Measurements from ENCODE around the gene PEX10. TPM values are rescaled to one million over a fixed set of nuclear protein-coding genes. Genes with fewer than 3 reads are reported as not detected.

Gene PEX10
- total and polyA plus RNA-seq, 8 donors = 10.1 to 16.8 (median 12.2) TPM

GRCh38 chr1:2395245-2395644 is 17.1 kb downstream of the PEX10 start:
- intact Hi-C loops (cut with DNase I) = no loop called here
- H3K27me3 ChIP-seq = no peaks in the 10 kb centered on the region
- 80 to 94% methylated on average over 10 of the region's 10 CpGs for WGBS, 2 donors
- peaks cover 0 to 37% (median 23%) of the 10 kb centered on the region in 3 donors for H3K36me3 ChIP-seq
- H3K9me3 ChIP-seq = no peaks in the 10 kb centered on the region
- FAIRE-seq (no peak), DNase-seq (no peak), ATAC-seq (no peak)
- no peak overlapping the region for H3K4me3 ChIP-seq
- no peak for TF ChIP-seq CTCF (IDR thresholded peaks at IDR 0.05)
- H3K4me1 ChIP-seq = peaks cover 16 to 26% (median 25%) of the 10 kb centered on the region in 3 donors
- H3K27ac ChIP-seq = no peak overlapping the region

GRCh38 chr1:2394761-2395160 is 17.6 kb downstream of the PEX10 start:
- no peak overlapping the region for H3K4me3 ChIP-seq
- no peak for TF ChIP-seq CTCF (IDR thresholded peaks at IDR 0.05)
- no peak for ATAC-seq
- no peak for FAIRE-seq
- H3K4me1 ChIP-seq = peaks cover 17 to 28% (median 25%) of the 10 kb centered on the region in 3 donors
- H3K36me3 ChIP-seq = peaks cover 0 to 32% (median 18%) of the 10 kb centered on the region in 3 donors
- H3K27me3 ChIP-seq = no peaks in the 10 kb centered on the region
- no peak overlapping the region for H3K27ac ChIP-seq
- no peak for DNase-seq
- H3K9me3 ChIP-seq = no peaks in the 10 kb centered on the region
- intact Hi-C loops (cut with DNase I) = no loop called here
- WGBS, 2 donors = 53 to 61% methylated on average over 11 of the region's 11 CpGs

GRCh38 chr1:2394220-2394619 is 18.1 kb downstream of the PEX10 start:
- peaks cover 0 to 27% (median 16%) of the 10 kb centered on the region in 3 donors for H3K36me3 ChIP-seq
- 80 to 82% methylated on average over 7 of the region's 7 CpGs for WGBS, 2 donors
- no peak overlapping the region for H3K27ac ChIP-seq
- H3K4me3 ChIP-seq = no peak overlapping the region
- H3K9me3 ChIP-seq = no peaks in the 10 kb centered on the region
- ATAC-seq = no peak
- TF ChIP-seq CTCF (IDR thresholded peaks at IDR 0.05) = no peak
- intact Hi-C loops (cut with DNase I) = no loop called here
- H3K27me3 ChIP-seq = no peaks in the 10 kb centered on the region
- peaks cover 17 to 28% (median 25%) of the 10 kb centered on the region in 3 donors for H3K4me1 ChIP-seq
- FAIRE-seq = no peak
- DNase-seq = peak in 2 of 6 donors; percentile 25 to 31

GRCh38 chr1:2393471-2393877 is 18.9 kb downstream of the PEX10 start:
- Histone ChIP-seq H3K36me3 (peaks cover 0 to 21% (median 16%) of the 10 kb centered on the region in 3 donors), H3K27ac (peak overlapping the region in 1 of 4 donors; percentile 37), H3K4me1 (peaks cover 17 to 28% (median 25%) of the 10 kb centered on the region in 3 donors), H3K4me3 (peak overlapping the region in 1 of 4 donors; percentile 76), H3K9me3 (no peaks in the 10 kb centered on the region), H3K27me3 (no peaks in the 10 kb centered on the region)
- ATAC-seq (peak in 3 of 4 donors; percentile 18 to 23 (median 19)), DNase-seq (peak in 5 of 6 donors; percentile 47 to 66 (median 55)), FAIRE-seq (no peak)
- WGBS, 2 donors = 22 to 34% methylated on average over 9 of the region's 9 CpGs
- intact Hi-C loops (cut with DNase I) = no loop called here
- TF ChIP-seq CTCF (IDR thresholded peaks at IDR 0.05) = no peak

GRCh38 chr1:2392686-2393085 is 19.7 kb downstream of the PEX10 start:
- no peak for ATAC-seq
- TF ChIP-seq CTCF (IDR thresholded peaks at IDR 0.05) = no peak
- Histone ChIP-seq H3K27me3 (no peaks in the 10 kb centered on the region), H3K4me3 (peak overlapping the region; percentile 76 to 99 (median 90)), H3K36me3 (peaks cover 0 to 16% (median 12%) of the 10 kb centered on the region in 3 donors), H3K9me3 (no peaks in the 10 kb centered on the region), H3K27ac (peak overlapping the region in 2 of 4 donors; percentile 82 to 85), H3K4me1 (peaks cover 17 to 28% (median 25%) of the 10 kb centered on the region in 3 donors)
- DNase-seq = peak in 2 of 6 donors; percentile 27 to 62
- intact Hi-C loops (cut with DNase I) = no loop called here
- 15 to 16% methylated on average over 16 of the region's 16 CpGs for WGBS, 2 donors
- no peak for FAIRE-seq

Data from pancreas (tissue), 10 donors.